Measurements from ENCODE around the gene NOS1AP.
"Not testable (repeated sequence)": the region's sequence is repeated elsewhere in the genome, so short reads cannot be mapped to it uniquely, and the experiment has no call there.

NOS1AP gene

DNA sequence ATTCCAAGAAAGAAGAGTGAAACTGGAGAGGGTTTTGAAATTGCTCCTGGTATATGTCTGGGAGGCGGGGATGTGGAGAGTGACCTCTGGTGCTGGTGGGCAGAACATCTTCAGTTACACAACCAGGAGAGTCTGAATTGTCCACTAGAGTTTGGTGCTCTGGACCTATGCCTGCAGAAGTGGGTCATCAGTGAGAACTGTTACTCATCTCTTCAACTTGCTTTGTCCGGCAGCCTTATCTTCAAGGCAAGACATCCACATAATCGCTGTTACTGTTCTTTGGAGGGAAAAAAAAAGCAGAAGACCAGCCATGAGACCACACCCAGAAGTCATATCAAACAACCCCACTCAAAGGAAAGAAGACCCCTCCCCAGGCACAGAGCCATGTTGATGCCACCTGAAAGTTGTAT, 327.6 kb downstream of the NOS1AP start:
- DNase-seq, result no peak

- no peak for DNase-seq
Observed at GRCh38 chr1:162397943-162398560, 328.6 kb downstream of the NOS1AP start.

DNA sequence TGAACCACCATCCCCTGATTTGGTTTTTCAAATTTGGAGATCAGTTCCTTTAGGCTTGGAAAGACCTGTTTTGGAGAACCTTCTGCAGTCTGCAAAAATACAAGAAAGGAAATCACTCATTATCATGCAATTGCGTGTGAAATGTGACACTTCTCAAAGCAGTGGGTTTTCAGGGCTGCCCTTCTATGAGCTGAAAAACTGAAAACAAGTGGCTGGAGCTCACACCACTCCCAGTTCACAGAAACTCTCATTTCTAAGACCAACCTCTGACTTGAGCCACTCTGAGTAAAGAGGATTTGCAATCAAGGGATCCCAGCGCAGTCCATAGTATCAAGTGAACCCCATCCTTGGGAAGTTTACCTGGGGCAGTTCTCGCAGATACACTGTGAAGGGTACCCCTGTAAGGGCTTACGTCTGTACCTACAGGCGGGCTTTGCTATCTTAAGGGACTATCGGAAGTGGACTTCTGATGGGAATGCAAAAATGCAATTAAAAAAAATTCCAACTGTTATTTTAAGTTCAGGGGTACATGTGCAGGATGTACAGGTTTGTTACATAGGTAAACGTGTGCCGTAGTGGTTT, 329.6 kb downstream of the NOS1AP start:
- no peak for DNase-seq

GRCh38 chr1:162400790-162401355, 331.4 kb downstream of the NOS1AP start:
- no peak for DNase-seq

DNA sequence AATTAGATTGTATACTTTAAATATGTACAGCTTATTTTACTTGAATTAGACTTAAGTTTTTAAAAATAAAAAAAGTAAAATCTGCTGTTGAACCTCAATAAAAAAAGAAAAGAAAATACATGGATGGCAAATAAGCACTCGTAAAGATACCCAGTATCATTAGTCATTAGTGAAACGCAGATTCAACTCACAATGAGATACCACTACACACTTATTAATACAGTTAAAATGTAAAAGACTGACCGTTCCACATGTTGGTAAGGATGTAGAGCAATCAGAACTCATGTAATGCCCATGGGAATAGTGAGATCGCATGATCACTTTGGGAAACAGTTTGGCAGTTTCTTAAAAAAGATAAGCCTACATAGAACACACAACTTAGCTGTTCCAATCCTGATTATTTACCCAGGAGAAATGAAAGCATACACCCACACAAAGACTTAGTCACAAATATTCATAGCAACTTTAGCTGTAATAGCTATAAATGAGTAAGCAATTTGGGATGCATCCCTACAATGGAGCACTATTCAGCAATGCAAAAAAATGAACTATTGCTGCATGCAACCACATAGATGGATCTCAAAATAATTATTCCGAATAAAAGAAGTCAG, 335.2 kb downstream of the NOS1AP start:
- no peak for DNase-seq

DNA sequence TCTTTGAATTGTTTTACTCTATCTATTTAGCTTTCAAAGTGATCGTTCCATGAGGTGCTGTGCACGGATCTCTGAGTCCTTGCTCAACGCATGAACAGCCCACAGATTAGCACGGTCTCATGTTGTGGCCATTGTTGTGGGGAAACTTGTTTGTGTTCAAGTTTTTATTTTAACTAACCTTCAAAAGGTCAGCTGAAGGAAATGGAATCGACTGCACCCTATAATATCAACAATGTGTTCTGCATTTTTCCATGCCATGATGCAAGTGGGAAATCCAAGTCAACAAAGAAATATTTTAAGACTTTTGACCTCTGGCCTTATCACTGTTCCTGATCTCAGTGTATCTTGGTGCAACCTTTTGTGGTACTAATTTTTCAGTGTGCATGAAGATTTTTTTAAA, 336.3 kb downstream of the NOS1AP start:
- no peak for DNase-seq

DNA sequence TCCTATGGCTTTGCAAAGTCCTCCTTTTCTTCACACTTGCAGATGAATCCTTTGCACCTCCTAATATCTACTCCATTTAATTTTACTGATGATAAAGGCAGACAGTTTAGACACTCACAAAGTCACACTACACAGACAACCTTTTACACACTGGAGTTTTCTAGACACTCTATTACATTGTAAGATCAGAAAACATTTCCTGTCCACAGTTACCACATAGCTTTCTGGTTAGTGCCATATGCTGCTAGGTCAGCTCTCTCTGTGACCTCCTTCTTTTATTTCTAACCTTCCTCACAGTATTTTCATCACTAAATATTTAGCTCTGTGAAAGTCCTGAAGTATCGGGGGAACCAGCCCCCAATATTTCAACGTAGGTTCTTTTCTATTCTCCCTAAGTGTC, 337.3 kb downstream of the NOS1AP start:
- no peak for DNase-seq

GRCh38 chr1:162407539-162407938, 338.0 kb downstream of the NOS1AP start:
- DNase-seq, result no peak

- no peak for DNase-seq
Observed at GRCh38 chr1:162412002-162412401, 342.5 kb downstream of the NOS1AP start, which contains the start of gene SH2D1B. Gene SH2D1B (minus strand): TSS chr1:162412136. CDS start chr1:162412016, 120 bp downstream.

- DNase-seq, result no peak
Observed at GRCh38 chr1:162416215-162416614, 346.7 kb downstream of the NOS1AP start.

DNA sequence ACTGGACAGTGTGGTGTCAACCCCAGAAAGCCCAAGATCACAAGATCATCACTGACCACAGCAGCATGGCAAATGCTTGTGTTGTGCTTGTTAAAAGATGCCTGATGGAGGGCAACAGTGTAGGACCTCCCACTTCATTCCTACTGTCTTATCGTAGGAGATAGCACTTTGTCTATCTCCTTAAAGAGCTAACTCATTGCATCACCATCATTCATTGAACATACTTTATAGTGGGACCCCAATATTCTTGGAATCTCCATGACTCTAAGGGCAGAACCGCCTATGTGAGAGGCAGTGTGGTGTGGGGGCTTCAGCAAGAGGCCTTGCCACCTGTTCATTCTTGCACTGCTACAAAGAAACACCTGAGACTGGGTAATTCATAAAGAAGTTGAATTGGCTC, 347.4 kb downstream of the NOS1AP start:
- no peak for DNase-seq

- no peak for DNase-seq
Observed at GRCh38 chr1:162417650-162418049, 348.2 kb downstream of the NOS1AP start.

- DNase-seq, result not testable (repeated sequence)
Observed at GRCh38 chr1:162418584-162418983, 349.1 kb downstream of the NOS1AP start.

- DNase-seq, result peak in 1 of 56 donors; percentile 1
Observed at GRCh38 chr1:162419450-162419931, 350.0 kb downstream of the NOS1AP start.

All from amygdala (tissue), 56 donors.